Measurements from ENCODE around the gene LTBP1. TPM values are rescaled to one million over a fixed set of nuclear protein-coding genes. Genes with fewer than 3 reads are reported as not detected.

The LTBP1 gene
- total RNA-seq, 1 donor from 2014 or later: 0.15 TPM

DNA sequence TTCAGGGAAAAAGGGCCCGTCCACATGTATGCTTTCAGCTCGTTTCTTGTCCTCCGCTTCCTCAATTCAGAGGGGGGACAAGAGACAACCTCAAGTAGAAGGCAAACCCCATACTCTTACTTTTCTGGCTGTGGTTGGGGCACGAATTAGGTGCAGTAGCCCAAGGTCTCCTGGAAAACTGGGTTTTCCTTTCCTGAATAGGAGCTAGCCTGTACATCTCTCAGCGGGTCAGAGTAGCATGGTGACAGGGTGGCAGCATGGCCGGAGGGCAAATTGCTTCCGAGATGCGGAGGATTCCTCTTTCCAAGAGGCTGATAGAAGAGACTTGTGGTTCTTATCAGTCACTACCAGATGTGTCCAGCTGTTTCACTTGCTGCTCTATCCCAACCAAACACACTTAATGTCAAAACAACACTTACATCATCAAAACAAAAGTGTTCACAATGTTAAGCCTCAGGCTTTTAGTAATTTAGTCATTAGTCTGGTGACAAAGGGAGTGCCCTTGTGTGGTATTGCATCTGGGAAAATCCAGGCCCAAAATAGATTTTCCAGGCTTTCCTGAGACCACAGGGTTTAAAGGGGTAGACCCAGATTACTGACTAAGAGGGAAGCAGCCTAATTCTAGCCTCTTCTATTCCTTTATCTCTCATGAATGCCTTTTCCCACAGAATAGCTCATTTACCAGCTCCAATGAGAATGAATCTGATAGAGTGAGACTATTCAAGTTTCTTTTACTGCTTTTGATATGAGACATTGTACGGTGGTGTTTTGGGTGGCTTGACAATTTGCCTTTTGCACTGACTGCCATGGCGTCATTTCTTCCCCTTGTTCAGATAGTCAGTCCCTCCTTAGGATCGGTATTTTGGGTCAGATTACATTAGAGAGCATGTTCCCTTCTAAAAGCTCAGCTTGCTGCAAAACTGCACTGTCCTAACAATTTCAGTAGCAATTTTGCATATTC, 162.0 kb downstream of the LTBP1 start:
- intact Hi-C loops (cut with micrococcal nuclease): no loop called here

GRCh38 chr2:33110461-33110860, 163.7 kb downstream of the LTBP1 start:
- intact Hi-C loops (cut with micrococcal nuclease): no loop called here

DNA sequence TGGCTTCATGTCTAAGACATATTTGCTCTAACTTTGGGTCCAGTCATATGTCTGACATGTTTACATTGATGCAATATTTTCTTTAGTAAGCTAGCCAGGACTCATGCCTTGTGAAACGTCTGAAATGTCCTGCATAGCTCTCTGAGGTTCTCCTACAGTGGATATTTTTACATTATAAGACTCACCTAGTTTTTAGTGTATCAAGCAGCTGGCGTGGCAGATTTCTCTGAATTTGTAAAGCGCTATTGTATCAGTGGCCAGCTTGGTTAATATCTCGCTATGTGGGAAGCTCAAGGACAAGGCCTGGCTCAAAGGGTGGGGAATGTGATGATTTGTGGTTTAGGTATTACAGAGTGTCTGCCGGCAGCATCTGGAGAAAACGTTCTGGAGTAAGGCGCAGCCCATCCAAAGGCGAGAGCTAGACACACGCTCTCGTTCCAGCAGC, 164.3 kb downstream of the LTBP1 start:
- intact Hi-C loops (cut with micrococcal nuclease): no loop called here

GRCh38 chr2:33115196-33115595, 168.4 kb downstream of the LTBP1 start:
- intact Hi-C loops (cut with micrococcal nuclease): no loop called here

- intact Hi-C loops (cut with micrococcal nuclease): no loop called here
Observed at GRCh38 chr2:33115728-33116127, 169.0 kb downstream of the LTBP1 start.

DNA sequence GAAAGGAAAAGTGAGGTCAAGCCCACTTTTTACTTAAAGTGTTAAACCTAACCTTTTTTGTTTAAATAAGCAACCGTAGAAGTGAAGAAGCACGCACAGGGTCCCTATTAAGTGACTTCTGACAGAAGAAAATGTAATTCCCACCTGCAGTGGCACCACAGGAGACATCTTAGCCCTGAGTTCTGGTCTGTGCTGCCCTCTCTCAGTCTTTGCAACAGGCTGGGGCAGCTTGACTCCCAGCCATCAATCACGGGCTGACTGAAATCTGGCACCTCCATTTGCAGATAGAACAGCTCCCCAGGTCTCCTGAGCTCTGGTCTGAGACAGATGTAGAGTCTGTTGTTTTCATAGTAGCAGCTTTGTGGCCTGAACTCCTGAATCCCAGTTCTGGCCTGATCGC, 170.0 kb downstream of the LTBP1 start:
- intact Hi-C loops (cut with micrococcal nuclease): no loop called here

- intact Hi-C loops (cut with micrococcal nuclease): no loop called here
Observed at GRCh38 chr2:33118651-33119050, 171.9 kb downstream of the LTBP1 start.

DNA sequence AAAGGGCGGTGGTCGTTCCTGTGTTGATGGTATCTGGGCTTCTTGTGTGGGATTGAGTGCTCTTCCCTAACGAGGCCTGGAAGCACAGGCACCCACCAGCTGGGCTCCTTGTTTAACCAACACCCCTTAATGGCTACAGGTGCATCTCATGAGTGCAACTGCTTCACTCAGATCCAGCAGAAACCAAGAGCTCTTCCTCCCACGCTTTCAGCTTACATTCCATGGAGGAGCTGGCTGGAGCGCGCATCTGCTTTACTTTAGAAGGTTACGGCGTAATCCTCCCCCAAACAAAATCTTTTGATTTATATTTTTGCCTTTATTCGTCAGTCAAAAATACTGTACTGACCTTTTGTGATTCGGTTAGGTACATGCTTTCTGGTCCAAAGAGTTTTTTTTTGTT, 174.7 kb downstream of the LTBP1 start:
- intact Hi-C loops (cut with micrococcal nuclease): no loop called here

GRCh38 chr2:33121925-33122324, 175.2 kb downstream of the LTBP1 start:
- intact Hi-C loops (cut with micrococcal nuclease): no loop called here

GRCh38 chr2:33122726-33123125, 176.0 kb downstream of the LTBP1 start:
- intact Hi-C loops (cut with micrococcal nuclease): no loop called here

- intact Hi-C loops (cut with micrococcal nuclease): no loop called here
Observed at GRCh38 chr2:33123216-33123615, 176.5 kb downstream of the LTBP1 start.

- intact Hi-C loops (cut with micrococcal nuclease): no loop called here
Observed at GRCh38 chr2:33126552-33126951, 179.8 kb downstream of the LTBP1 start.

DNA sequence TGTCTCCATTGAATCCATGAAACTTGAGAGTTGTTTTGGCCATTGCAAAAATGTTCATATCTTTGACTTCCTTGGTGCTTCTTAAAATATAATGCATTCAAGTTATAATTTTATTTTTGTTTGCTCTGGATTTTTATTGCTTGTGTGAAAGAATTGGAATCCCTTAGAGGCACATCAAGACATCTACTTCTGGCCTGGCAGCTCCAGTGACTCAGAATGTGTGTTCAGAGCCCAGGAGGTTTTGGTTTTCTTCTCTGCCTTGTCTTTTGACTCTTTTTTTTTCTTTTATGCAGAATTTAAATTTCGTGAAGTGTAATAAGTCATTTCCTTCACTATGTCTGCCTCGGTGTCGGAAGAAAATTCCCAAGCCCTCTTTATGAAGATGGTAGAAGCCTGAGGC, 180.2 kb downstream of the LTBP1 start:
- intact Hi-C loops (cut with micrococcal nuclease): no loop called here

- intact Hi-C loops (cut with micrococcal nuclease): no loop called here
Observed at GRCh38 chr2:33129263-33130053, 182.7 kb downstream of the LTBP1 start.

DNA sequence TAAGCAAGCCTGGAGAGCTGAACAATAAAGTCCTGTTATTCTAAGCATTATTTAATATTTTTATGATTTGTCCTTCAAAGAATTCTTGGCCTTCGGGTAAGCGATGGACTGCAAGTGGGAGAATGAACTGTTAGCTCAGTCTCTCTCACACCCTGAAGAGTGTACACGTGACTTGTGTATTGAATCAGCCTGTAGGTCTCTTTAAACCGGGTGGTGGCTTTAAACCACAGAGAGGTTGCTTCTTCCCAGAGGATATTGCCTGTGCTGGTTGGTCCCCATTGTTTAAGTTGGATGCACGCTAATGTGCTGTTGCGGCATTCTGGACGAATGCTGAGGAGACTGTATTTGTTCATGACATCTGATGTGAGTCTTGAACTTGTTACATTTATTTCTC, 183.3 kb downstream of the LTBP1 start:
- intact Hi-C loops (cut with micrococcal nuclease): no loop called here

- intact Hi-C loops (cut with micrococcal nuclease): no loop called here
Observed at GRCh38 chr2:33130544-33130943, 183.8 kb downstream of the LTBP1 start.

DNA sequence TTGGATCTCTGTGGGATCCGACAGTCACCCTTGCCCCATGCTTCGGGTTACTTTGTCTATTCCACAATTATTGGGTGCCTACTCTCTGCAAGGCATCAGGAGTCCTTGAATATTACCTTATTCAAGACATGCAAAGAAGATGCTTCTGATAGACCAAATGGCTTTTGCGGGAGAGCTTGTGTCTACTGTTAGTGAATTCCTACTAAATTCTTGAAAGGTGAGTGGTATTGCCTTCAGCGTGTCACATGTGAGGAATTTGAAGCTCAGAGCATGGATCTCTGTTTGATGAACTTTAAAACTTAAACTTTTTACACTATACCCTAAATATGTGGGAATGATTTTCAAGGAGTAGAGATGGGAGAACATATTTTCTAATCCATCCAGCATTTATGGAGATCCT, 184.4 kb downstream of the LTBP1 start:
- intact Hi-C loops (cut with micrococcal nuclease): no loop called here

- intact Hi-C loops (cut with micrococcal nuclease): no loop called here
Observed at GRCh38 chr2:33131749-33132148, 185.0 kb downstream of the LTBP1 start.

GRCh38 chr2:33133454-33133952, 186.8 kb downstream of the LTBP1 start:
- intact Hi-C loops (cut with micrococcal nuclease): no loop called here

DNA sequence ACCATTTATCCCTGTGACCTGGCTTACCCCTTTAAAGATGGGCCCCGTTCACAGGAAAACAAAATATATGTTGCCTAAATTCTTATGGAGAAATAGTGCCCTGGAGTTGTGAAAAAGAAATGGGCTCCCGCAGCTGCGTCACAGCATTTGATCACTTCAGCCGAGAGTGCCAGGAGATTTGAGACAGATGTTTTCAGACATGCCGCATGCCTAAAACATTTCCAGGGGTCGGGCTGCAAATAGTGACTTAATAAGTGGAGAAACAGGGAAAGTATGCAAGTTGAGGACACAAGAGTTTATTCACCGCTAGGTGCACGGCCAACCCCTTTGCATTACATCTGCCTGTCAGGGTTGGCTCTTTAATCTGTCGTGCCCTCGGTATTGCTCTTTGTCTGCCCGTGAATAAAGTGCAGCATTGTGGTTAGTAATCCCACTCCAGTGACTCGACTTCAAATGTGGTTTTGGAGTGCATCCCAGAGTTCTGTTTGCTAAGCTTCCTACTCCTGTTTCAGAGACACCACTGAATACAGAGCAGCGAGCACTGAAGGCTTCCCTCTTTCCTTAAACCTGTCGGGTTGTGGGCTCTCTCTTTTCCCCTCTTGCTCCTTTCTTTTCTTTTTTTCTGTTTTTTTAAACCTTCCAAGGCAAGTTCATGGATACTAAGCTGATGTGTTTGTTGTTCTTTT, 187.5 kb downstream of the LTBP1 start:
- intact Hi-C loops (cut with micrococcal nuclease): no loop called here

- intact Hi-C loops (cut with micrococcal nuclease): no loop called here
Observed at GRCh38 chr2:33134791-33135560, 188.2 kb downstream of the LTBP1 start.
